Measurements from ENCODE around the gene XRCC2.

XRCC2 gene

DNA sequence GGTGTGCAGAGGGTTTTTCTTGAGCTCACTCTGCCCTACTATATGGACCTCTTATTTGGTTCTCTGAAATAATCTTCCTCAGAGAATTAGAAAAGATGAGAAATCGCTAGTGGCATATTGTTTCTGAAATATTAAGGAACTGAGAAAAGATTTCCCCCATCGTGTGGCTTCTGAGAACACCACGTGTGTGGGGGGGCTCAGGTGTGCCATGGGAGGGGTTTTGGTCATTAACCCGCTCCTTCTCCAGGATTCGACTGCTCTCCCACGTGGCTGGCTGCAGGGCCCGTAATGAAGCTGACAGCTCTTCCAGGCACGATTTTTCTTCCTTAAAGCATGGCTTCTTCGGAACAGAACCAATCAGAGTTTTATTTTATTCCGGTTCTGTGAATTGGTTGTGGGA lies 67.7 kb downstream of the XRCC2 start:
- DNase-seq, result no peak

DNA sequence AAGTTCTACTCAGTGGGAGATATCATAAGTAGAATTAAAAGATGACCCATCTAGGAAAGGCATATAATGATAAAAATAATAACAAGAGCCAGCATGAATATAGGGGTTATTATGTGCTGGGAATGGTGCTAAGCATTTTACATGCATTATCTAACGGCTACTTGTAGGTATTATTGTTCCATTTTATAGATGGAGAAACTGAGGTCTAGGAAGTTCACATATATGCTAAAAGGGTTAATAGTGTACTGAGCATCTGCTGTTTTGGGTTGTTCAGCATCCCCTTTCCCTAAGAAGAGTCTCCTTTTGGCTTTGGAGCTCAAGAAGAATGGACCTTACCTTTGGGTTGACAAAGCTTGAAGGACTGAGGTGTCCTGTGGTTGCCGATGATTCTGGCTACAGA lies 68.9 kb downstream of the XRCC2 start:
- no peak for DNase-seq

DNA sequence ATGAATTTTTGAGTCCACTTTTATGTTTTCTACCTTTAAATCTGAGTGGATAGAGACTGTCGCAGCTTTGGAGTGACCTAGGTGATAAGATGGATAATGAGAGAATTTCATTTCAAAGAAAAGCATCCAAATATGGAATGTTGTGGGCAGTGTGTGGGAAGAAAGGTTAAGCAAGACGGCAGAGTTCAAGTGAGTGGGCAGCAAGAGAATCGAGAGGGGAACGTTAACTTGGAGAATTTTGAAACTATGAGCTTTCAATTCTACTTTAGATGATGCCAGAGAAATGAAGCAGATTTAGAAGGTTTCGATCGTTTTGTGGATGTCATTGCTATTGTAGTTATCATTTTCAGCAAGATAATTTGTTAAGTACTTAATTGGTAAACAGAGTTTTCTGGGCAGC lies 73.0 kb downstream of the XRCC2 start:
- no peak for DNase-seq

DNA sequence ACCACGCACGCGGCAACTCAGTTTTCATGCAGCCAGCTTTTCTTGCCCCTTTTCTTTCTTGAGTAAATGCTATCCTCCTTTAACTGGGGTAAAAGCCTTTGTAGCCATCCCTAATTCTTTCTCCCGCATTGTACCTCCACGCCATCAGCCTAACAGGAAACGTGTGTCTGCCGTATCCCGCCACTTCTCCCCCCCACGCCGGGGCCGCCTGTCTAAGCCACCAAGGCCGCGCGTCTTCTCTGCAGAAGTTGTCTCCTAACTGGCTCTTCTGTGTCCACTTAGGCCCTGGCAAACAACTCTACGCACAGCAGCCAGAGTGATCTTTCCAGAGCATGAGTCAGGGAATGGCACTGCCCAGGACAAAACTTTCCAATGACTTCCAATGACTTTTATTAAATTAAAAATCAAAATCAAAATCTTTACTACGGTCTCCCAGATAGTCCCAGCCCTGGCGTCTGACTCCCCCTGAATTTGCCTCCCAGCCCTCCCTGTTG lies 74.6 kb downstream of the XRCC2 start:
- DNase-seq, result no peak

DNA sequence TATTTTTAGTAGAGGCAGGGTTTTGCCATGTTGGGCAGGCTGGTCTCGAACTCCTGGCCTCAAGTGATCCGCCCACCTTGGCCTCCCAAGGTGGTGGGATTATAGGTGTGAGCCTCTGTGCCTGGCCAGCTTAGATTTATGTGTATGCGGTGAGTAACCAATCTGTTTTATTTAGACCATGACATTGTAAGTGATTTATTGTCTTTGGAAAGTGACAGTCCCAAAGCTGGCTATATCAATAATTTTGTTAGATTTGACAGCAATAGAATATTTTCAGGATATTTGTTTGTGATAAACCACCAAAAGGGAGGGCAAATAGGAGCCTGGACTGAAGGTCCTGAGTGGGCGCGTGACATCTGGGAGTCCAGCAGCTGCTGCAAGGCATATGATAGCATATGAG lies 75.7 kb downstream of the XRCC2 start:
- DNase-seq, result no peak

DNA sequence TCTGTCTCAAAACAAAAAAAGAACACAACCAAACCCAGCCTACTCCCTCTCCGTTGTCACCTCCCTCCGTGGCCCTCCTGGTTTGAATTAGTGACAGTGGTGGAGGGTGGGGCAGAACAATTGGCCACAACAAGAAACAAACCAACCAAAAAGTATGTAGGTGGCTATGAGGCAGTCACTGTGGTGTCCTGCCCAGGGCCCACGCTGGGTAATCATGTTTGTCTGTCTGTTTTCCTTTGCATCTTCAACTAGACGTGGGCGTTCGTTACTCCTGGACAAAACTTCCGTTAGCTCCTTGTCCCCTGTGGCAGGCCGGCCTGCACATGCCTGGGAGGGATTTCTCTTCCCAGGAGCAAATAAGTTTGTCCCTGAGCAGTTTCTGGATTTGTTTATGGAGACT lies 78.4 kb downstream of the XRCC2 start:
- no peak for DNase-seq

DNA sequence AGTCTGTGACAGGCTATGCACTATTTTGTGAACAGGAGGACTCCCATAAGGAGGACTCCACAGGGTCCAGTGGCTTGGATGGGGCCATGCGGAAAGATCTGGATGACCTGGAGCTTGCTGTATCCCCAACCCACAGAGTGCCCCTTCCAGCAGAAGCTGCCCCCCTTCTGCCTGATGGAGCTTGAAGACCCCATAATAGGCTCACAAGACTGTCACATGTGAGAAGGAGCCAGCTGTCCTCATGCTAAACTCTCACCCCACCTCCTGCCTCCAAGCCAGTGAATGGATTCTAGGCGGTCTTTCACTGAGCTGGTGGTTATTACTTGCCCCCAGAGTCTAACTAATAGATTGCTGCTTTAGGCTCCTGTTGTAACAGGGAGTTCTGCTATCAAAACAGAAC lies 79.1 kb downstream of the XRCC2 start:
- DNase-seq, result no peak

Data from SHP77 (cell line).